GM19238 (cell line): ENCODE measurements around the gene PCDHB8.
"Not testable (repeated sequence)": the region's sequence is repeated elsewhere in the genome, so short reads cannot be mapped to it uniquely, and the experiment has no call there.

Experiments used
- DNase-seq: peaks from one replicate; pipeline ENCODE4 v3.0.0; 2011; ENCODE audit warnings: low spot score; ENCODE audit not compliant: insufficient read length

Gene PCDHB8

GRCh38 chr5:141177577-141178191 is at the start of gene PCDHB8:
Gene PCDHB8 (plus strand): TSS chr5:141177790. CDS start chr5:141178035, 245 bp downstream.
- DNase-seq = not testable (repeated sequence)

- no peak for DNase-seq
Observed at GRCh38 chr5:141135030-141135717, 42.4 kb upstream of the PCDHB8 start, which contains the start of gene PCDHB5. Gene PCDHB5 (plus strand): TSS chr5:141135206. CDS start chr5:141135435, 229 bp downstream.

GRCh38 chr5:141135718-141136266 is 41.8 kb upstream of the PCDHB8 start:
- no peak for DNase-seq

- DNase-seq = not testable (repeated sequence)
Observed at GRCh38 chr5:141137346-141137745, 40.2 kb upstream of the PCDHB8 start.

- DNase-seq = no peak
Observed at GRCh38 chr5:141149812-141150211, 27.8 kb upstream of the PCDHB8 start, which contains the start of gene PCDHB6. Gene PCDHB6 (plus strand): TSS chr5:141150057. CDS start chr5:141150258, 201 bp downstream.

- no peak for DNase-seq
Observed at GRCh38 chr5:141150224-141150992, 27.2 kb upstream of the PCDHB8 start.

- DNase-seq = no peak
Observed at GRCh38 chr5:141150993-141151325, 26.6 kb upstream of the PCDHB8 start.

- not testable (repeated sequence) for DNase-seq
Observed at GRCh38 chr5:141151632-141152031, 26.0 kb upstream of the PCDHB8 start.

GRCh38 chr5:141152096-141152495 is 25.5 kb upstream of the PCDHB8 start:
- not testable (repeated sequence) for DNase-seq

GRCh38 chr5:141155540-141156374 is 21.8 kb upstream of the PCDHB8 start:
- DNase-seq = no peak

GRCh38 chr5:141157356-141157755 is 20.2 kb upstream of the PCDHB8 start:
- DNase-seq = not testable (repeated sequence)

- DNase-seq = not testable (repeated sequence)
Observed at GRCh38 chr5:141157901-141158300, 19.7 kb upstream of the PCDHB8 start.

- no peak for DNase-seq
Observed at GRCh38 chr5:141172381-141173204, 5.0 kb upstream of the PCDHB8 start, which contains the start of gene PCDHB7. Gene PCDHB7 (plus strand): TSS chr5:141172644. CDS start chr5:141172836, 192 bp downstream.

GRCh38 chr5:141174291-141175104 is 3.1 kb upstream of the PCDHB8 start:
- not testable (repeated sequence) for DNase-seq

GRCh38 chr5:141175933-141176332 is 1.7 kb upstream of the PCDHB8 start:
- no peak for DNase-seq

GRCh38 chr5:141179371-141179770 is 1.8 kb downstream of the PCDHB8 start:
- not testable (repeated sequence) for DNase-seq

GRCh38 chr5:141179876-141180275 is 2.3 kb downstream of the PCDHB8 start:
- DNase-seq = not testable (repeated sequence)

- no peak for DNase-seq
Observed at GRCh38 chr5:141180313-141180712, 2.7 kb downstream of the PCDHB8 start.

- DNase-seq = no peak
Observed at GRCh38 chr5:141182248-141182647, 4.7 kb downstream of the PCDHB8 start, which contains the start of gene PCDHB16. Gene PCDHB16 (plus strand): TSS chr5:141182387. CDS start chr5:141182560, 173 bp downstream.
